ENCODE data around the gene C16orf74.

C16orf74 gene

GRCh38 chr16:85699628-85700027, 51.3 kb downstream of the C16orf74 start:
- Histone ChIP-seq H3K9me2 (replicated peaks; ENCODE audit: insufficient read depth, low read length) (no peaks in the 10 kb centered on the region), H3K9ac (ENCODE audit: low read length) (no peak overlapping the region), H3K9me3 (ENCODE audit: insufficient read depth, low read length) (no peaks in the 10 kb centered on the region), H3F3A (ENCODE audit: insufficient read depth) (no peaks in the 10 kb centered on the region), H3K27me3 (ENCODE audit: low read length) (no peaks in the 10 kb centered on the region), H3K36me3 (ENCODE audit: low read length) (no peaks in the 10 kb centered on the region), H3K79me2 (ENCODE audit: insufficient read depth, low read length) (no peaks in the 10 kb centered on the region), H3K4me3 (ENCODE audit: insufficient read depth, low read length, poor library complexity, severe bottlenecking) (no peak overlapping the region), H3K4me2 (ENCODE audit: low read depth, low read length, poor library complexity, severe bottlenecking) (no peak overlapping the region), H3K27ac (ENCODE audit: low read depth, low read length) (no peak overlapping the region), H2AFZ (ENCODE audit: low read depth, low read length, severe bottlenecking) (no peak overlapping the region), H4K20me1 (ENCODE audit: low read depth, low read length) (no peaks in the 10 kb centered on the region)
- TF ChIP-seq EZH2phosphoT487 (conservative IDR thresholded peaks at IDR 0.05; ENCODE audit: low read length) (no peak), CTCF (IDR thresholded peaks at IDR 0.05; ENCODE audit: insufficient read depth, low read length, poor library complexity, severe bottlenecking) (no peak)

- no peaks in the 10 kb centered on the region for H3K36me3 ChIP-seq (ENCODE audit: low read length)
- H3K9ac ChIP-seq (ENCODE audit: low read length), result no peak overlapping the region
- H3K27me3 ChIP-seq (ENCODE audit: low read length), result no peaks in the 10 kb centered on the region
- H2AFZ ChIP-seq (ENCODE audit: low read depth, low read length, severe bottlenecking), result no peak overlapping the region
- no peaks in the 10 kb centered on the region for H3K79me2 ChIP-seq (ENCODE audit: insufficient read depth, low read length)
- no peak for TF ChIP-seq EZH2phosphoT487 (conservative IDR thresholded peaks at IDR 0.05; ENCODE audit: low read length)
- TF ChIP-seq CTCF (IDR thresholded peaks at IDR 0.05; ENCODE audit: insufficient read depth, low read length, poor library complexity, severe bottlenecking), result no peak
- no peaks in the 10 kb centered on the region for H3K9me2 ChIP-seq (replicated peaks; ENCODE audit: insufficient read depth, low read length)
- no peak overlapping the region for H3K27ac ChIP-seq (ENCODE audit: low read depth, low read length)
- no peaks in the 10 kb centered on the region for H4K20me1 ChIP-seq (ENCODE audit: low read depth, low read length)
- H3K9me3 ChIP-seq (ENCODE audit: insufficient read depth, low read length), result no peaks in the 10 kb centered on the region
- H3K4me2 ChIP-seq (ENCODE audit: low read depth, low read length, poor library complexity, severe bottlenecking), result no peak overlapping the region
- H3F3A ChIP-seq (ENCODE audit: insufficient read depth), result no peaks in the 10 kb centered on the region
- H3K4me3 ChIP-seq (ENCODE audit: insufficient read depth, low read length, poor library complexity, severe bottlenecking), result no peak overlapping the region
These were observed 51.8 kb downstream of the C16orf74 start for GRCh38 chr16:85698935-85699558.

- Histone ChIP-seq H3K9me3 (ENCODE audit: insufficient read depth, low read length) (no peaks in the 10 kb centered on the region), H3K9ac (ENCODE audit: low read length) (no peak overlapping the region), H3K27me3 (ENCODE audit: low read length) (no peaks in the 10 kb centered on the region), H2AFZ (ENCODE audit: low read depth, low read length, severe bottlenecking) (no peak overlapping the region), H3K4me3 (ENCODE audit: insufficient read depth, low read length, poor library complexity, severe bottlenecking) (no peak overlapping the region), H3F3A (ENCODE audit: insufficient read depth) (no peaks in the 10 kb centered on the region), H3K27ac (ENCODE audit: low read depth, low read length) (no peak overlapping the region), H4K20me1 (ENCODE audit: low read depth, low read length) (no peaks in the 10 kb centered on the region), H3K9me2 (replicated peaks; ENCODE audit: insufficient read depth, low read length) (no peaks in the 10 kb centered on the region), H3K4me2 (ENCODE audit: low read depth, low read length, poor library complexity, severe bottlenecking) (no peak overlapping the region), H3K79me2 (ENCODE audit: insufficient read depth, low read length) (no peaks in the 10 kb centered on the region), H3K36me3 (ENCODE audit: low read length) (no peaks in the 10 kb centered on the region)
- no peak for TF ChIP-seq CTCF (IDR thresholded peaks at IDR 0.05; ENCODE audit: insufficient read depth, low read length, poor library complexity, severe bottlenecking)
These were observed 52.4 kb downstream of the C16orf74 start for GRCh38 chr16:85698459-85698891.

All from SU-DHL-6 (cell line).